Stimulated activated CD8-positive, alpha-beta memory T cell treated with anti-CD3 and anti-CD28 coated beads, Interleukin-7, amount 100 ng/mL, for 24 hours (primary cell): ENCODE results near the gene URGCP.
"Not testable (repeated sequence)": the region's sequence is repeated elsewhere in the genome, so short reads cannot be mapped to it uniquely, and the experiment has no call there.

Source experiments
- DNase-seq: peaks from one replicate; pipeline ENCODE4 v3.0.0-alpha.2; 2020; ENCODE audit warnings: low read depth

Gene URGCP

DNA sequence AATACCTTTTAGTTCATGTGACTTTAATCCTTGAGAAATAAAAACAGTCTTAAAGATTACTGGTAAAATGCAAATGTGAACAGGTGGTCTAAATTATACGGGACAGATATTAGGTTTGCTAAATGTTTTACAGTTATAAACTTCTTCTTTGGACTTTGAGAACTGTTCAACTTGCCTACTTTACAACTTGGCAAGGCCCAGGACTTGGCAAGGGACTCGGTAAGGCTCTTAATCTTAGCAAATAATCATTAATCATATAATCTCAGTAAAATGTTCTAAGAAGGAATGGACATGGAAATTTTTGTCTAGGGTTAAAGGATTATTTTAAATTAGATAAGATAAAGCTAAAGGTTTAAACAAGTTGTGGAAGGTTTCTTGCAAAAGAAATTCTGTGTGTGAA lies 15.0 kb upstream of the URGCP start:
- no peak for DNase-seq

DNA sequence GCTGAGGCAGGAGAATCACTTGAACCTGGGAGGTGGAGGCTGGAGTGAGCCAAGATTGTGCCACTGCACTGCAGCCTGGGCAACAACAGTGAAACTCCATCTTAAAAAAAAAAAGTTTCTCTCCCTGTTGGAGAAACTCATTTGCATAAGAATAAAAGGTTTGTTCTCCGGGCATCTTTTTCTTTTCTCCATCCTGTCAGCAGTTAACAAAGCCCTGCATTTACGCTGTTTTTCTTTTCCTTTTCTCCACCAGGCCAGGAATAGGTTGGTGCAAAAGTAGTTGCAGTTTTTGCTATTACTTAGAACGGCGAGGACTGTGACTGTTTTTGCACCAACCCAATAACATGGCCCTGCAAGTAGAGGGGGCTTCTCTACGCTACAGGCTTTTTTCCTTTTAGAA lies 9.5 kb upstream of the URGCP start:
- DNase-seq: no peak

DNA sequence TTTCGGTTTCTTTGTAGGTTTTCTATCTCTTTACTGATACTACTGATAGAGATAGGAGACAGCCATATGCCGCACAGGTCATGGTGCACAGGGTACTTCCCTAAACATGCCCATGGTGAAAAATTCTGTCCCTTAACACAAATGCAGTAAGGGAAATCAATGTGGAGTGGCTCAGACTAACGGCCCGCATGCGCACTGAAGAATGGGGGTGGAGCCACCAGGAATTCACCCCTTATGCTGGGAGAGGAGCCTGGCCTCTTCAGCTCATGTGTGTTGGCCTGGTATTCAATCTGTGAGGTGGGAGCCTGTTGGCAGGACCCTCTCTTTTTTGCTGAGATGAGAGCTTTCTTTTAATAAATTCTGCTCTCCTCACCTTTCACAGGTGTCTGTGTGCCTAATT lies 8.4 kb upstream of the URGCP start:
- no peak for DNase-seq

DNA sequence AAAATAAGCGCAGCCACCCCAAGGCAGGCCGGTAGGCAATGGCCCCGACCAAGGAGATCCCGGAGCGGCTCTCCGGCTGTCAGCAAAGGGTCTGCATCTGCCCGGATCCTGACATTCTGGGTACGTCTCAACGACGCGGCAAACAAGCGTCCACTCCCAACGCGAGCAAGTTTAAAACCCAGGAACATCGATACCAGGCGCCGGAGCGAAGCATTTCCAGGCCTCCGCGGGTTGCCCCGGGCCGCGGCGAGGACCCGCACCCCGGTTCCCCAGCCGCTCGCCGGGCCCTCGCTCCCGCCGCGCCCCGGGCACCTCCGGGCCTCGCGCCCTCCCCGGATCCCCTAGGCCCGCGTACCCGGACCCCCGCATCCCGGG lies 453 bp downstream of the URGCP start:
- DNase-seq: no peak

DNA sequence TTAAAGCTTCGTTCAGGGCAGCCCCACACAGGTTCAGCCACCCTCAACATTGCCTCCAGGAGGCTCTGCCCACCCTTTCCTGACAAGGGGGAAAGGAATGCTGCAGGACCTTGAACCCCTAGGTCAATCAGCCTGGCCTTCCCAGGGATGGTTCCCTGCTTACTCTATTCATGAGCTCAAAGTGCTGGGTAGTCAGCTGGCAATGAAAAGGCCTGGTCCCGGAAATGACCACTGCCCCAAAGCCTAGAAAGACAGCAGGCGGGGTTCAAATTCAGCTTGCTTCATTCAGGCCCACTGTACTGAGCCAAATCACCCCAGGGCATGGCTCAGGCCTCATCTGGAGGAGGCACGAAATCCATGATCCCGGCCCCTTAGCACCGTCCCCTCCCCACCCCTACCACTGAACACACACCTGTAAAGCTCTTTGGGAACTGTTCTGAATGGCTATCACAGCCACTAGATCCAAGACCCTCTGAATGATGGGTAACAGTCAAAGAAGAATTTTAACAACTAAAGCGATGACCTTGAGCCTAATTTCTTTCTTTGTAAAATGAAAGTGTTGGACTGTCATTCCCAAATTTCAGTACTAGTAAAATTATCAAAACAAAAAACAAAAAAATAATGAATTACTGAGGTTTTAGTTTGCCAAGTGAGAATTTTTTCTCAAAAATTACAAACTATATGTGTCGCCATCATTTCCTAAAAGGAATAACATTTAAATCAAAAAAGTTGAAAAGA lies 1.0 kb downstream of the URGCP start:
- DNase-seq: no peak

DNA sequence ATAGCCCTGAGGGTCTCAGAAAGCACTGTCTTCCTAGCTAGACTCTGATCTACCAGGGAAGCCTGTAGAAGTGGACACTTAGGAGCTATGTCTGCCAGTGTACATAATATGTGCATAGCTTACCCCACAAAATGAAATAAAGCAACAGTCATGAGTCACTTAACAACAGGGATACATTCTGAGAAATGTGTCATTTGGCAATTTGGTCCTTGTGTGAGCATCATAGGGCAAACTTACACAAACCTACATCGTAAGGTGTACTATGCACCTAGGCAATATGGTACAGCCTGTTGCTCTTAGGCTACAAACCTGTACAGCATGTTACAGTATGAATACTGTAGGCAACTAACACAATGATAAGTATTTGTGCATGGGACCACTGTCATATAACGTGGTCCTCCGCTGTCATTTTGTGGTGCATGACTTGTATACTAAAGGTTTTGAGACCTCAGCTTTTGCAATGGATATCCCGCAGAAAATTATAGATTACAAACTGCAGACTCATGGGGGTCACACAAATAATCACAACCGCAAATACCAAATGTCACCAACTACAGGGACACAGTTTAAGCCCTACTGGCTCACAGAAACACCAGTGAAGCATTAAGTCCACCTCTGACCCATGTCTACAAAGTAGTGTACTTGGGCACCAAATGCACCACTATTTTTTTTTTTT lies 1.7 kb downstream of the URGCP start:
- DNase-seq: no peak

DNA sequence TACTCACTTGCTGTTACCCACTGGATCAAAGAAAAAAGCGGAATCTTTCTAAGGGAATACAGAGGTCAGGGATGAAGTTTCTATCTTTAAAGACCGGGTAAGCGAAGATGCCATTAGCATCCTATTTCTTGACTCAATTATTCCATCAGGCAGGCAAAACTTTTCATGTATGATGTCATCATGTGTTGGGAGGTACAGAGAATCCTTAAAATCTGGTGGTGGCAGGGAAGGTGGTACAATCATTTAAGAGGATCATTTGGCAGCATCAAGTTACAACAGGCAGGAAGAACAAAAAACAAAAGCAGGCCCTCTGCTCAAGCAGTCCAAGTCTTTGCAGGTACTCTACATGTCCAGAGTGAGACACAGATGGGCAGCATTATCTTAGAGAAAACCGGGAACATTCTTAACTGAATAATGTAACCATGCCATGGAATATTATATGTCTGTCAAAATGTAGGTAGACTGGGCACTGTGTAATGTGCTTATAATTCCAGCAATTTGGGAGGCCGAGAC lies 3.8 kb downstream of the URGCP start:
- no peak for DNase-seq

DNA sequence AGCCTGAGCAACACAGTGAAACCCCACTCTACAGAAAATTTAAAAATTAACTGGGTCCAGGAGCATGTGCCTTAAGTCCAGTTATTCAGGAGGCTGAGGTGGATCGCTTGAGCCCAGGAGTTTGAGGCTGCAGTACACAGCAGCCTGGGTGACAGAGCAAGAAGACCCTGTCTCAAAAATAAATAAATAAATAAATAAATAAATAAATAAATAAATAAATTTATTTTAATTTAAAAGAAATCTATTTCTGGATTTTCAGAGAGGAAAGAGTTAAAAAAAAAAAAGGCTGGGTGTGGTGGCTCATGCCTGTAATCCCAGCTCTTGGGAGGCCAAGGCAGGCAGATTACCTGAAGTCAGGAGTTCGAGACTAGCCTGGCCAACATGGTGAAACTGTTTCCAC lies 7.8 kb downstream of the URGCP start:
- not testable (repeated sequence) for DNase-seq

DNA sequence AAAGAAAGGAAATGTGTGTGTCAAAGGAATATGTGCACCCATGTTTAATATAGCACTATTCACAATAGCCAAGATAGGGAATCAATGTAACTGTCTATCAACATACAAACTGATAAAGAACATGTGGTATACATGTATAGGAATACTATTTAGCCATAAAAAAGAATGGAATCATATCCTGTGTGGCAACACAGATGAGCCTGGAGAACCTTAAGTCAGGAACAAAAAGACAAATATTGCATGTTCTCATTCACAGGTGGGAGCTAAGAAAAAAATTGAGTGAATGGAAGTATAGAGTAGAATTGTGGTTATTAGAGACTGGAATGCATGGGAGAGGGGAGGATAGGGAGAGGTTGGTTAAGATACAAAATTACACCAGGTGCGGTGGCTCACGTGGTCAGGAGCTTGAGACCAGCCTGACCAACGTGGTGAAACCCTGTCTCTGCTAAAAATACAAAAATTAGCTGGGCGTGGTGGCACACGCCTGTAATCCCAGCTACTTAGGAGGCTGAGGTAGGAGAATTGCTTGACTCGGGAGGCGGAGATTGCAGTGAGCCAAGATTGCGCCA lies 10.5 kb downstream of the URGCP start:
- DNase-seq: no peak

DNA sequence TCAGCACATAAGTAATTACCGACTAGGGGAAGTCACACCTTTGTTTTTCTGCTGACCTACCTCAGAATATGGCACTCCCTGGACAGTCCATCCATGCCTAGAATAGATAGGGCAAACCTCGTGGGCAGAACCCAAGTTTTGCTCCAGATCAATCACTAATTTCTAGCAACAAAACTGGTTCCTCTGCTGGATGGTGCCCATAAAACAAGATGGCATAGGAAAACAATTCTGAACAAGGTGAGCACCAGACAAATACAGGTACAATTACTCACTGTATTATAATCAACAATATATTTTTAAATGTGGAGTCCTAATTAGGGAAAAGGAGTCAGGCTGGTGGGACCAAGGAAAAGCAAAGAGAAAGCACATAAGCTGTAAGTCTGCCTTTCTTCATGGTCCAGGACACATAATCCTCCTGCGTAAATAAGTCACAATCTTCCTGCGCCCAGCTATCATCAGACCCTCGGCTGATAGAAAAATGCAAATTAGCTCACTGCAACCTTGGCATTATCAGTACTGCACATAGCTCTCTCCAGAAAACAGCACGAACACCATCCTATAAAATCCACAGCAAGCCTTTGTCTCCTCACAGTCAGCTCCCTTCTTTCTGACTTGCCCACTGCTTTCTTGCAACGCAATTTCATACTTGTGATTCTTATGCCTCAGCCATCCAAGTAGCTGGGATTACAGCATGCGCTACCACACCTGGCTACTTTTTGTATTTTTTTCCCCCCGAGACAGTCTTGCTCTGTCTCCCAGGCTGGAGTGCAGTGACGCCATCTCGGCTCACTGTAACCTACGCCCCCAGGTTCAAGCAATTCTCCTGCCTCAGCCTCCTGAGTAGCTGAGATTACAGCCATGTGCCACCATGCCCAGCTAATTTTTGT lies 15.1 kb downstream of the URGCP start:
- DNase-seq: no peak

DNA sequence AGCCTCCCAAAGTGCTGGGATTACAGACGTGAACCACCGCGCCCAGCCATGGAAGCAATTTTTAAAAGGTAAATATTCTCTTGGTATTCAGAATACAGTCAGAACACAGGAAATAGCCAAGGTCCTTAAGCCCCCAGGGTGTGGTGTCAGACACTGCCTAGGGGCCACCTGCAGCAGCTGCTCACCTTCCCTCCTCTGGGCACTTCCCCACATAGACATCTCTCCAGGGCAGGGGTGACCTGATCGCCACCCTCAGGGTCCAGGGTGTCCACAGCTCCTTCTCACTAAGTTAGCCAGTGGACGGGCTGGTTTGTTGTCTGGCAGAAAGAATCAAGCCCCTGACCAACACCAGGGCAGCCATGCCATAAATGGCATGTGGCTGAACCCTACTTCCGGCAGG lies 15.9 kb downstream of the URGCP start:
- no peak for DNase-seq

DNA sequence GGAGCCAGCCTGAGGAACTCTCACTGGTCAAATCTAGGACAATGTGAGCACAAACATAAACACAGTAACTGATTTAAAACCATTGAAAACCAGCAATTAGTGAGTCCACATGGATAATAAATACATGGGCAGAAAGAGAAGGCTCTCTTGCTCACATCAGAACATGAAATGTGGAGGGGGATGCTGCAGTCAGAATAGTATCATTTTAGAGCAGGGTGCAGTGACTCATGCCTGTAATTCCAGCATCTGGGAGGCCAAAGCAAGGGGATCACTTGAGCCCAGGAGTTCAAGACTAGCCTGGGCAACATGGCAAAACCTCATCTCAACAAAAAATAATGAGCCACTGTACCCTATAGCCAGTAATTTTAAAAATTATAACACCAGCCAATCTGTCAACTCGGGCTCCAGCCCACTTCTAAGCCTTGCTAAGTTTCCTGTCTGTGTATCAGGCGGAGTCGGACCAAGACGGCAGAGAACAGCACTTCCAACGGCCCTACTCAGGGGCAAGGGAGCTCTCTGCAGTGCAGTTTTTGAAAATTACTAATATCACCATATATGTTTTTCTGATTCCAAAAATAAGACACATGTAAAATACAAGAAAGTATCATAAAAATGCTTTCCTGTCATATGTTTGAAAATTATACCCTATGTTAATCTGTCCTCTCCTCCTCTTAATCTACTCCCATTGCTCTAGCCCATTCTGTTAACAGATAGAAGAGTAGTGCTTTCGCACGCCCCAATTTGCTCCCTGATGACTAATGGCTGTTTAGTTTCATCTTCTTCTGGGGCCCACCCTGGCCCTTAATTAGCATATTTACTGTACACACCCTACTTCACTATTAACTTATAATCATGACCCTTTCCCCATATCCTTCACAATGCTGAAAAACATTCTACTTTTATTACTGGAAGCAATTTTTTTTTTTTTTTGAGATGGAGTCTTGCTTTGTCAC lies 17.1 kb downstream of the URGCP start:
- DNase-seq: no peak

DNA sequence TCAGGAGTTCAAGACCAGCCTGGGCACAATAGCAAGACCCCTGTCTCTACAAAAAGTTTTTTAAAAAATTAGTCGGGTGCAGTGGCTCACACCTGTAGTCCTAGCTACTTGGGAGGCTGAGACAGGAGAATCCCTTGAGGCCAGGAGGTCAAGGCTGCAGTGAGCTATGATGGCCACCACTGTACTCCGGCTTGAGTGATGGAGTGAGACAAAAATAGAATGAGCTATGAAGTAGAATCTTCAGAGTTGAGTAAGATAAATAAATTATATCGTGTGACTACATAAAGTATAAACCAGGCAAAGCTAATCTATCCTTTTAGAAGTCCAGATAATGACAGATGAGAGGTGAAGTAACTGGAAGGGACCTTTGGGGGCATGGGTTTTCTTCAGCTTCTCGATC lies 21.8 kb downstream of the URGCP start:
- DNase-seq: no peak

DNA sequence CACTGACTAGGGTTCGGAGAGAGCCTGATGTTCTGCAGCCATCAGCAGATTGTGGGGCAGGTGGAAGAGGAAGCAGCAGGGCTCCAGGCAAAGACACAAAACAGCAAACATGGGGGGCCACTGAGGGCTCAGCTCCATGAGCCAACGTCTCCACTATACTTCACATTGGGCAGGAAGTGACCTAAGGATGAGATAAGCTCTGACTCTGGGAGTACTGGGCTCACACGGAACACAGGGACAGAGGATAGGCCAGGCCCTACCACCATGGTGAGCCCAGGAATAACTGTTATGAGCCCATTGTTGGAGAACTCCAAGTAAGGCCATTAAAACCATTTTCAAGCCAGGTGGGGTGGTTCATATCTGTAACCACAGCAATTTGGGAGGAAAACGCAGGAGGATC lies 22.2 kb downstream of the URGCP start:
- DNase-seq: no peak

DNA sequence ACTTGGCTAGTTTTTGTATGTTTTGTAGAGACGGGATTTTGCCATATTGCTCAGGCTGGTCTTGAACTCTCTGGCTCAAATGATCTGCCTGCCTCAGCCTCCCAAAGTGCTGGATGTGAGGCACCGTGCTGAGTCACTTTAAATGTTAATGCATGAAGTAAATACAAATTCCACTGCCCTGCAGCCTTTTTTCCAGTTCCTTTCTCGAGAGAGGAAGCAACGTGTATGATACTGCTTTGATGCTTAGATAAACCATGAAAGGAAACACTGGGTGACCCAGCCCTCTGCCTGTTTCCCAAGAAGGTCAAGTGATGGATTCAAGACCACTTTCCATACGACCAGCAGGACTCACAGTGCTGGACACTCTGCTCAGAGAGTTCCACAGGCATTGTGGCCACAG lies 25.8 kb downstream of the URGCP start:
- DNase-seq: no peak

DNA sequence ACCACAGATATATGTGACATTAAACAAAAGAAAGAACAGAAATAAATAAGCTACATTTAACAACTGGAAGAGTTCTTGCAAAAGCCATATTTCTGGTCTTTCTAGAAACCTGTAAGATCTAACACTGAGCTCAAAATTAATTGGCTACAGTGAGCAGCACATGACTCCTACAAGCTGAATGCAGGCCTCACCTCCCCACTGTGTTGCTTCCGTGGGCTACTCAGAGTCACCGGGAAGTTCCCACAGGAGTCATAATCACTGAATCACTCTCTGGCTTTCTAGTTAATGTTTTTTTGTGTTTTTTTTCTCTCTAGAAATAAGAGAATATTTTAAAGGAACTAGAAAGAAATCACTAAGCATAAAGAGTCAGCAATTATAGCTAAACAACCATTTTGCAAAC lies 26.9 kb downstream of the URGCP start:
- DNase-seq: no peak

DNA sequence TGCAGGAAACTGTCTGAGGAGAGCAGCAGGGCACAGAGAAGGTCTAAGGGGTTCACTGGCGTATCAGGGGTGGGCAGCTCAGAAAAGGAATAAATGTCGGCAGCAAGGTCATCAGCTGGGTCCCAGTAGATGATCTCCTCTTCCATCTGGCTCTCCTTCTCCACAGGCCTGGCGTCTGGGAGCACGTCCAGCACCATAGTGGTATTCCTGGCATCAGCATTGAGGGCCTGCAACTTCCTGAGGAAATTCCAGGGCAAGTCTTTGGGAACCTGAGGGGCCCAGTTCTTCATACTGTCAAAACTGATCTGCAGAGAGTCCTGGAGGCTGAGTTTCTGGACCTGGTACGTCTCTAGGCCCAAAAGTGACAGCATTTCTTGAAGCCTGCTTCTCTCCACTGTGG lies 27.5 kb downstream of the URGCP start:
- no peak for DNase-seq

DNA sequence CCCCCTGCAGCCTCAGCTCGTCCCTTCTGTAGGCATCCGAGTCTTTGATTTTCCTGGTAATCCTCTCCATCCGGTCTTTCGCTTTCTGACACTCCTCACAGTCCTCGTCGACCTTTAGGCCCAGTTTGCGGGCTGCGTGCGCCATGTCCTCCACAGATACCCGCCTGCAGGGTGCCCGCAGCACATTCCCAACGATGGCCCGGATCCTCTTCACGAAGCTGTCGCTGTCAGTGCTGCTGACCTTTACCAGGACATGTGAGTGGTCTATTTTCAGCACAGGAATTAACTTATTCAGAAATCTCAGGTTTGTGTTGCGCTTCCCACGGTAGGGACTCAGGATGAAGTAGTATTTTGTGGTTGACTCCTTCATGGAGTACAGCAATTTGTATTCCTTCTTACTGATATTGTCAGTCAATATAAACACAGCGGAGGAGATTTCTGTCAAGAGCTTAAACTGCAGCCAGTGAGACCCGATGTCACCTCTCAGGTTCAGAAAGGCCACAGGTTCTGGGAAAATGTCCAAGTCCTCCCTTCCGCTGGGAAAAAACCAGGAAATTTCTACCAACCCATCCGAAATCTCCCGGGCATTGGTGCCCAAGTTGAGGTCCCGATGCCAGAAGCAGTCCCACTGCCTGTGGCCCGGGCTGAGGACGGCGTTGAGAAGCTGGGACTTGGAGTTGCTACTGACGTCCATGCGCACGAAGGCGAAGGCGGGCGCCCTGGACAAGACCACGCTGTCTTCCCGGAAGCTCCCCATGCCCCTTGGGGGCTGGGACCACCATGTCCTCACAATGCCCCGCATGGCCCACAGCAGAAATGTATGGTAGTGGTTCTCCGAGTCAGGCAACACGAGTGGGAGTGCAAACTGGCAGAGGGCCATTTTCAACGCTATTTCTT lies 28.2 kb downstream of the URGCP start:
- no peak for DNase-seq

DNA sequence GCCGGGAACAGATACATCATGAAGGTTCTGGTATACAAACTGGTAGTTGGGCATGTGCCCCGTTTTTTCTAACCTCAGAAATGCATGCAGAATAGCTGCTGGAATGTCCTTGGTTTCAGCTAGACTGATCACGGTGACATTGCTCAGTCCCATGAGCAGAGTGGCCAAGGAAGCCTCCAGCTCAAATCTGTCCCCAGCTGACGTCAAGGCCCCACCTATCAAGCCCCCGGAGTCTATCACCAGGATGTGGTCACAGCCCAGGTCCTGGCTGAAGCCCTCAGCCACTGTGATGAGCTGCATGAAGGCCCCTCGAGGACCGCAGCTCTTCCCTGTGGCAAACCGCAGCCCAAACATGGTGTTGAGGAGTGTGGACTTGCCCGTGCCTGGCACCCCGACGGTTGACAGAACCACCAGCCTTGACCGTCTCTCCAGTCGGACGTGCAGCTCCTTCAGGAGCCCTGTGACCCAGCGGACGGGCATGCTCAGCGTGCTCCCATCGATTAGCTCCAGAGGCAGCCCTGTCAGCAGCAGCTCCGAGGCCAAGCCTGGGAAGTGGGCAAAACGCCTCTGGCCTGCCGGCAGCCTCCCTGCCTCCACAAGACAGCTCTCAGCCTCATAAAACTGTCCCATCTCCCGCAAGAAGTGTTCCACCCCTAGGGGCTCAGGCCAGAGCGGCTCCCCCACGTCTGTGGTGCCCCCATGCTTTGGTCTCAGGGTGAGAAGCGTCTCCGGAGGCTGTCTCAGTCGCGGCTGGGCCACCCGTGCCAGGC lies 29.2 kb downstream of the URGCP start:
- DNase-seq: no peak

DNA sequence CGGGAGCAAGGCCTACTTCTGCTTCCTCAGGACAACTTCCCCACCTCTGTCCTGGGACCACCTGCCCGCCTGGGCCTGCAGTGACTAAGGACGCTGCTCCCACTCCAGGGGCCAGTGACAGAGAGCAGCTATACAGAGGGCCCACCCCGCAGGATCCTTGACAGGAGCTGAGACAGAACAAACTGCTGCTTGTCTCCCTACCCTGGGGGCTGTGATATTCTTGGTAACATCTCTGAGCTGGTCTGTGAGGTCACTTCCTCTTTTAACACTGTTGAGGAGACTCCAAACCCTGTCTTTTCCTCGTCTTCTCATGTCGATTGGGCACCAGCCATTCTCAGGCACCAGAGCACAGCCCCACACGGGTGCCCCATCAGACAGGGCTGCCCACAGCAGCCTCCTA lies 30.2 kb downstream of the URGCP start:
- DNase-seq: no peak
